SK-N-MC (cell line): ENCODE data around the gene ABCA6.

Experiments
- EZH2 ChIP-seq: fragments of 200-600 bp; sonication (generic); IDR thresholded peaks from one replicate; pipeline ENCODE4 v1.6.1; 2017; ENCODE audit warnings: antibody characterized with exemption
- FOXP2 ChIP-seq: optimal IDR thresholded peaks from 2 replicates; pipeline ENCODE3; 2011; ENCODE audit warnings: mild to moderate bottlenecking, moderate library complexity; ENCODE audit not compliant: insufficient read depth; ENCODE audit errors: extremely low read length, control extremely low read depth
- POLR2AphosphoS5 ChIP-seq: IDR thresholded peaks from 2 replicates; pipeline ENCODE4 v1.6.1; 2012; ENCODE audit warnings: mild to moderate bottlenecking, low read depth, low read length, borderline replicate concordance

GRCh38 chr17:69187294-69187693, 45.6 kb upstream of the ABCA6 start:
- TF ChIP-seq POLR2AphosphoS5 (no peak), EZH2 (no peak), FOXP2 (no peak)
